ENCODE data around the gene PODXL.

The PODXL gene

DNA sequence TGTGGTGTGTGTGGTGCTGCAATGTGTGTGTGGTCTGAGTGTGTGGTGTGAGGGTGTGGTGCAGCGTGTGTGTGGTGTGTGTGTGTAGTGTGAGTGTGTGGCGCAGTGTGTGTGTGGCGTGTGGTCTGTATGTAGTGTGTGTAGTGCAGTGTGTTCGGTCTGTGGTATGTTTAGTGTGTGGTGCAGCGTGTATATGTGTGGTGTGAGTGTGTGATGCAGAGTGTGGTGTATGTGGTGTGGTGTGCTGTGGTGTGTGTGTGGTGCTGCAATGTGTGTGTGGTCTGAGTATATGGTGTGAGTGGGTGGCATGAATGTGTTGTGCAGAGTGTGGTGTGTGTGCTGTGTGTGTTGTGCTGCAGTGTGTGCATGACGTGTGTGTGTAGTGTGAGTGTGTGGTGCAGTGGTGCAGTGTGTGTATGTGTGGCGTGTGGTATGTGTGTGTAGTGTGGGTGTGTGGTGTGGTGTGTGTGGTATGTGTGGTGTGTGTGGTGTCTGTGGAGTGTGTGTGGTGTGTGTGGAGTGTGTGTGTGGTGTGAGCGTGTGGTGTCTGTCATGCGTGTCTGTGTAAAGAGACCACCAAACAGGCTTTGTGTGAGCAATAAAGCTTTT lies 31.0 kb upstream of the PODXL start:
- Histone ChIP-seq H3K4me1 (ENCODE audit: control insufficient read depth, insufficient read depth, low read length) (no peaks in the 10 kb centered on the region), H3K9me3 (ENCODE audit: control insufficient read depth, insufficient read depth, low read depth, low read length) (no peaks in the 10 kb centered on the region), H3K36me3 (ENCODE audit: control insufficient read depth in 2 of 2, insufficient read depth in 1 of 2, low read length in 2 of 2) (no peaks in the 10 kb centered on the region), H3K27ac (ENCODE audit: extremely low read depth, low read depth, low read length) (no peak overlapping the region), H3K4me3 (ENCODE audit: low read depth, low read length) (no peak overlapping the region)
- ChIA-PET CTCF (no interaction called here), POLR2A (no interaction called here)
- TF ChIP-seq, protein P1, sequence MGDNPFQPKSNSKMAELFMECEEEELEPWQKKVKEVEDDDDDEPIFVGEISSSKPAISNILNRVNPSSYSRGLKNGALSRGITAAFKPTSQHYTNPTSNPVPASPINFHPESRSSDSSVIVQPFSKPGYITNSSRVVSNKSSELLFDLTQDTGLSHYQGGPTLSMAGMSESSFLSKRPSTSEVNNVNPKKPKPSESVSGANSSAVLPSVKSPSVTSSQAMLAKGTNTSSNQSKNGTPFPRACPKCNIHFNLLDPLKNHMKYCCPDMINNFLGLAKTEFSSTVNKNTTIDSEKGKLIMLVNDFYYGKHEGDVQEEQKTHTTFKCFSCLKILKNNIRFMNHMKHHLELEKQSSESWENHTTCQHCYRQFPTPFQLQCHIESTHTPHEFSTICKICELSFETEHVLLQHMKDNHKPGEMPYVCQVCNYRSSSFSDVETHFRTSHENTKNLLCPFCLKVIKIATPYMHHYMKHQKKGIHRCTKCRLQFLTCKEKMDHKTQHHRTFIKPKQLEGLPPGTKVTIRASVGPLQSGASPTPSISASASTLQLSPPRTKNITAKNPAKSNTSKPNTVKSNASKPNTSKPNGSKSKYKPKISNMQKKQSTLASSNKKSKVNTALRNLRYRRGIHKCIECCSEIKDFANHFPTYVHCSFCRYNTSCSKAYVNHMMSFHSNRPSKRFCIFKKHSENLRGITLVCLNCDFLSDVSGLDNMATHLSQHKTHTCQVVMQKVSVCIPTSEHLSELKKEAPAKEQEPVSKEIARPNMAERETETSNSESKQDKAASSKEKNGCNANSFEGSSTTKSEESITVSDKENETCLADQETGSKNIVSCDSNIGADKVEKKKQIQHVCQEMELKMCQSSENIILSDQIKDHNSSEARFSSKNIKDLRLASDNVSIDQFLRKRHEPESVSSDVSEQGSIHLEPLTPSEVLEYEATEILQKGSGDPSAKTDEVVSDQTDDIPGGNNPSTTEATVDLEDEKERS (tag by site-specific recombination; IDR thresholded peaks at IDR 0.05), result no peak
- TF ChIP-seq EGR2 (tag by site-specific recombination; IDR thresholded peaks at IDR 0.05; ENCODE audit: low read depth) (peak; percentile 87), TRIM28 (IDR thresholded peaks at IDR 0.05; ENCODE audit: borderline replicate concordance, low read length) (no peak), ZNF302 (tag by site-specific recombination; IDR thresholded peaks at IDR 0.05; ENCODE audit: low read depth) (0 out of 2 replicates have a peak, but pooled peaks have one; percentile 47), ZNF202 (tag by site-specific recombination; IDR thresholded peaks at IDR 0.05; ENCODE audit: borderline replicate concordance) (no peak), ZNF311 (tag by site-specific recombination; IDR thresholded peaks at IDR 0.05; ENCODE audit: borderline replicate concordance) (0 out of 2 replicates have a peak, but pooled peaks have one; percentile 11), MEIS1 (CRISPR knock-in tag; IDR thresholded peaks at IDR 0.05; ENCODE audit: borderline replicate concordance) (no peak), ZNF677 (tag by site-specific recombination; IDR thresholded peaks at IDR 0.05) (no peak), ZNF830 (tag by site-specific recombination; IDR thresholded peaks at IDR 0.05; ENCODE audit: low read depth) (no peak), ZFHX2 (tag by site-specific recombination; conservative IDR thresholded peaks at IDR 0.05) (peak; percentile 66), SALL2 (tag by site-specific recombination; IDR thresholded peaks at IDR 0.05; ENCODE audit: borderline replicate concordance) (no peak), ZBTB1 (tag by site-specific recombination; IDR thresholded peaks at IDR 0.05) (no peak; the same call in 1 of the 2 replicates), ATF2 (tag by site-specific recombination; IDR thresholded peaks at IDR 0.05; ENCODE audit: low read depth) (no peak), SCRT2 (tag by site-specific recombination; IDR thresholded peaks at IDR 0.05) (no peak), ZBTB26 (tag by site-specific recombination; optimal IDR thresholded peaks at IDR 0.05) (peak; percentile 7), GLI2 (tag by site-specific recombination; IDR thresholded peaks at IDR 0.05; ENCODE audit: borderline replicate concordance, low read depth) (no peak), ZNF785 (tag by site-specific recombination; IDR thresholded peaks at IDR 0.05) (0 out of 2 replicates have a peak, but pooled peaks have one; percentile 4), ZBTB48 (tag by site-specific recombination; IDR thresholded peaks at IDR 0.05) (no peak), ZNF157 (tag by site-specific recombination; IDR thresholded peaks at IDR 0.05) (no peak), ZNF2 (tag by site-specific recombination; IDR thresholded peaks at IDR 0.05) (no peak), ZBTB7A (tag by site-specific recombination; IDR thresholded peaks at IDR 0.05; ENCODE audit: low read depth) (no peak; the same call in 1 of the 2 replicates), ZNF747 (tag by site-specific recombination; IDR thresholded peaks at IDR 0.05) (no peak), ZNF394 (tag by site-specific recombination; IDR thresholded peaks at IDR 0.05; ENCODE audit: borderline replicate concordance) (no peak), ZNF23 (tag by site-specific recombination; IDR thresholded peaks at IDR 0.05; ENCODE audit: borderline replicate concordance) (0 out of 2 replicates have a peak, but pooled peaks have one; percentile 7), ZNF133 (tag by site-specific recombination; IDR thresholded peaks at IDR 0.05) (no peak)
- TF ChIP-seq, protein P2, sequence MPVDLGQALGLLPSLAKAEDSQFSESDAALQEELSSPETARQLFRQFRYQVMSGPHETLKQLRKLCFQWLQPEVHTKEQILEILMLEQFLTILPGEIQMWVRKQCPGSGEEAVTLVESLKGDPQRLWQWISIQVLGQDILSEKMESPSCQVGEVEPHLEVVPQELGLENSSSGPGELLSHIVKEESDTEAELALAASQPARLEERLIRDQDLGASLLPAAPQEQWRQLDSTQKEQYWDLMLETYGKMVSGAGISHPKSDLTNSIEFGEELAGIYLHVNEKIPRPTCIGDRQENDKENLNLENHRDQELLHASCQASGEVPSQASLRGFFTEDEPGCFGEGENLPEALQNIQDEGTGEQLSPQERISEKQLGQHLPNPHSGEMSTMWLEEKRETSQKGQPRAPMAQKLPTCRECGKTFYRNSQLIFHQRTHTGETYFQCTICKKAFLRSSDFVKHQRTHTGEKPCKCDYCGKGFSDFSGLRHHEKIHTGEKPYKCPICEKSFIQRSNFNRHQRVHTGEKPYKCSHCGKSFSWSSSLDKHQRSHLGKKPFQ (tag by site-specific recombination; IDR thresholded peaks at IDR 0.05), result peak; percentile 72; the same call in 1 of the 2 replicates
- TF ChIP-seq, protein P3, sequence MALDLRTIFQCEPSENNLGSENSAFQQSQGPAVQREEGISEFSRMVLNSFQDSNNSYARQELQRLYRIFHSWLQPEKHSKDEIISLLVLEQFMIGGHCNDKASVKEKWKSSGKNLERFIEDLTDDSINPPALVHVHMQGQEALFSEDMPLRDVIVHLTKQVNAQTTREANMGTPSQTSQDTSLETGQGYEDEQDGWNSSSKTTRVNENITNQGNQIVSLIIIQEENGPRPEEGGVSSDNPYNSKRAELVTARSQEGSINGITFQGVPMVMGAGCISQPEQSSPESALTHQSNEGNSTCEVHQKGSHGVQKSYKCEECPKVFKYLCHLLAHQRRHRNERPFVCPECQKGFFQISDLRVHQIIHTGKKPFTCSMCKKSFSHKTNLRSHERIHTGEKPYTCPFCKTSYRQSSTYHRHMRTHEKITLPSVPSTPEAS (tag by site-specific recombination; IDR thresholded peaks at IDR 0.05), result peak; percentile 74
